Lower leg skin (tissue), 3 donors: ENCODE measurements around the gene UTS2.

Experiments
- CTCF ChIP-seq, 3 donors: fragments of 450-650 bp; IDR thresholded peaks; one replicate each; pipeline ENCODE4 v1.5.1; 2016; ENCODE audit warnings: antibody characterized with exemption in 3 of 3, mild to moderate bottlenecking in 3 of 3, moderate library complexity in 2 of 3
- POLR2A ChIP-seq, 2 donors: fragments of 450-650 bp; IDR thresholded peaks; one replicate each; pipeline ENCODE4 v1.6.1; 2016 to 2017; ENCODE audit warnings: antibody characterized with exemption in 2 of 2, mild to moderate bottlenecking in 1 of 2, moderate library complexity in 1 of 2

DNA sequence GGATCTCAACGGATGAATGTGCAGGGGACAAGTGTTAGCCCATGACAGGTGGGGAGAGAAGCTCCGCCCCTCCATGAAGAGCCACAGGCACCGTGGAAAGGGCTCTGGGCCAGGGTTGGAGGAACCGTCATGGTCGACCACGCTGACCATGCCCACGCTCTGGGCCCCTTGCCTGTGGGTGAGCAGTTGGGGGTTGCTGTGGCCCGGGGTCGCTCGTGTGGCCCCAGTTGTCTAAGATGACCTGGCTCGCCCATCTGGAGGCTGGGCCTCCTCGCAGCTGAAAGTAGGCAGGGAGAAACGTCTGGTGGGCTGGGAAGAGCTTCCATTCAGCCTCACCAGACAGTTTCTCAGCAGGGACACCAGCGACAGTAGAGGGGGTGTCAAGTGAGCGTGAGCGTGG lies 13.1 kb upstream of the UTS2 start:
- TF ChIP-seq CTCF (IDR thresholded peaks at IDR 0.05), result no peak
- no peak for TF ChIP-seq POLR2A (IDR thresholded peaks at IDR 0.05)
